Ishikawa (cell line): ENCODE data around the gene HIGD1C.

Experiments used
- REST ChIP-seq: IDR thresholded peaks from 2 replicates; pipeline ENCODE4 v1.6.1; 2012; ENCODE audit warnings: low read depth, mild to moderate bottlenecking
- TAF1 ChIP-seq: IDR thresholded peaks from 2 replicates; pipeline ENCODE4 v1.6.1; 2012; ENCODE audit warnings: low read depth, mild to moderate bottlenecking

GRCh38 chr12:50936821-50937530 lies 15.4 kb upstream of the HIGD1C start:
- no peak for TF ChIP-seq TAF1
- TF ChIP-seq REST: no peak
